PC-3 (cell line): ENCODE data around the gene CASP2.

Source experiments
- EZH2 ChIP-seq: fragments of 300-600 bp; sonication (generic); IDR thresholded peaks from one replicate; pipeline ENCODE4 v1.6.1; 2017; ENCODE audit warnings: antibody characterized with exemption, mild to moderate bottlenecking, low read length; ENCODE audit not compliant: unreplicated experiment
- EZH2phosphoT487 ChIP-seq: fragments of 300-600 bp; sonication (generic); IDR thresholded peaks from 2 replicates; pipeline ENCODE4 v1.6.1; 2018; ENCODE audit warnings: mild to moderate bottlenecking, antibody characterized with exemption, low read length, borderline replicate concordance
- TF ChIP-seq, protein P1 (sequence below): fragments of 300-600 bp; sonication (generic); conservative IDR thresholded peaks from 2 replicates; pipeline ENCODE4 v1.5.1; 2017; ENCODE audit warnings: antibody characterized with exemption, low read depth, mild to moderate bottlenecking, low read length

DNA sequence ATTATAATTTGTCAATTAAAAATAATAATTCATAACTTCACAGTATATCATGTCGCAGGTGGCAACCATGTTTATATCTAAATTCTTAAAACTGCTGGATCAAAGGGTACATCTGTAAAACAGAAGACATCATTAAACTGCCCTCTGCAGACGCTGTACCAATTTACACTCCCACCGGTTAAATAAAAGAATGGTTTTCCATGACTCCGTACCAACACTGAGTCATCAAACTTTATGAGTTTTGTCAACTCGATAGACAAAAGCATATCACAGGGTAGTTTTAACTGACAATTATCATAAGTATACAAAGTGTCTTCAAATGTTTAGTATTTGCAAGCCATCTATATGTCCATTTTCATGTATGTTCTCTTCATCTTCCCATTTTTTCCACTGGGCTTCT lies 30.6 kb upstream of the CASP2 start:
- TF ChIP-seq EZH2 = no peak
- TF ChIP-seq, protein P1, sequence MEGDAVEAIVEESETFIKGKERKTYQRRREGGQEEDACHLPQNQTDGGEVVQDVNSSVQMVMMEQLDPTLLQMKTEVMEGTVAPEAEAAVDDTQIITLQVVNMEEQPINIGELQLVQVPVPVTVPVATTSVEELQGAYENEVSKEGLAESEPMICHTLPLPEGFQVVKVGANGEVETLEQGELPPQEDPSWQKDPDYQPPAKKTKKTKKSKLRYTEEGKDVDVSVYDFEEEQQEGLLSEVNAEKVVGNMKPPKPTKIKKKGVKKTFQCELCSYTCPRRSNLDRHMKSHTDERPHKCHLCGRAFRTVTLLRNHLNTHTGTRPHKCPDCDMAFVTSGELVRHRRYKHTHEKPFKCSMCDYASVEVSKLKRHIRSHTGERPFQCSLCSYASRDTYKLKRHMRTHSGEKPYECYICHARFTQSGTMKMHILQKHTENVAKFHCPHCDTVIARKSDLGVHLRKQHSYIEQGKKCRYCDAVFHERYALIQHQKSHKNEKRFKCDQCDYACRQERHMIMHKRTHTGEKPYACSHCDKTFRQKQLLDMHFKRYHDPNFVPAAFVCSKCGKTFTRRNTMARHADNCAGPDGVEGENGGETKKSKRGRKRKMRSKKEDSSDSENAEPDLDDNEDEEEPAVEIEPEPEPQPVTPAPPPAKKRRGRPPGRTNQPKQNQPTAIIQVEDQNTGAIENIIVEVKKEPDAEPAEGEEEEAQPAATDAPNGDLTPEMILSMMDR = peak; percentile 32; the same call in 1 of the 2 replicates
- no peak for TF ChIP-seq EZH2phosphoT487
